ENCODE data around the gene NDUFAF8.

Gene NDUFAF8

DNA sequence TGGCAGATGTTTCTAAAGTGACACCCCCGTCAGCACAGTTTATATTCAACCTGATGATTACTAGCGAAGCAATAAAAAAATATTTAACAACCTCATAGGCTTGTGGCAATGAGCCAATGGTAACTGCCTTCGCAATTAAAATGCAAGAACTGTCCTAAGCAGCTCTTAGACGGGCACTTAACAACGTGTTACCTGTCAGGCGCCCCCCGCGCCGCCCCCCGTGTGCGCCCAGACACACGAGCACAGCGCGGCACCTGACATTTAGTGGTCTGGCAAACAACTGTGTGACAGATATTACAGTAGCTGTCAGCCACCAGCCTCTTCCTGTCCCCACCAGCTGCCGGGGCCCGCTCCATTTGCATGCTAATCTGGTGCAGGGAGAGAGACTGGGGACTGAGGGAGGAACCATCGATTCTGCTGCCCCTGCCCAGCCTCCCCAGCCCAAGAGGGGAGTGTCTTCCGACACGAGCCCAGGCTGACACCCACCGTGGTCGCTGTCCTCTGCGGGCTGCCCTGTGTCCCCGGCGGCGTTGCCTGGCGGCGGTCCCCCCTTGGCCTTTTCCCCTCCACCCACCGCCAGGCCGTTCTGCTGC lies 12.7 kb downstream of the NDUFAF8 start:
- DNase-seq (ENCODE audit: low read depth in 3 of 3): no peak

DNA sequence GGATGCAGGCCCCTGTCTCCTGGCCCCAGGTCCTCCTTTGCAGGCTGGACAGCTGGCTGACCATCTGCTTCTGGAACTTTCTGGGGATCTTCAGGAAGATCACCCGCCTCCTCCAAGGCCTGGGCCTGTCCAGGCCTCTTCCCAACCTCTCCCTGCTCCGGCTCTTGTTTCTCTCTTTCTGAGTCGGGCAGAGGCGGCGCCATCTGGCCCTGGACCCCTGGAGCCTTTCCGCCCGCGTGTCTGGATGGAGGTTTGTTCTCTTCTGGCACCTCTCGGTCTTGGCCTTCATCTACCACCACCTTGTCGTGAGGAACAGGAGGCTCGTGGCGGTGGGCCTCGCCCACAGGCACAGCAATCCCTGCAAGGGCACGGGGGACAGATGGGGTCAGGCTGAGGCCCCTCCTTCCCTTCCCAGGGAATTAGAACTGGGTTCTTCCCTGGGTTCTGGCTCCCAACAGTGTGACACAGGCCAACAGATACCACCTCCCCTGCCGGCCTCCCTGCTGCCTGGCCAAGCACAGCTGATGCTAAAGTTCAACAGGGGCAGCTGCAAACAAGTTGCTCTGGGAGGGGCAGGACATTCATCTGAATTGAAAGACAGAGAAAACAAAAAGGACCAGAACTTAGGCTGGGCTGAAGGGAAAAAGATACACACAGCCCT lies 13.3 kb downstream of the NDUFAF8 start:
- DNase-seq (ENCODE audit: low read depth in 3 of 3): no peak

DNA sequence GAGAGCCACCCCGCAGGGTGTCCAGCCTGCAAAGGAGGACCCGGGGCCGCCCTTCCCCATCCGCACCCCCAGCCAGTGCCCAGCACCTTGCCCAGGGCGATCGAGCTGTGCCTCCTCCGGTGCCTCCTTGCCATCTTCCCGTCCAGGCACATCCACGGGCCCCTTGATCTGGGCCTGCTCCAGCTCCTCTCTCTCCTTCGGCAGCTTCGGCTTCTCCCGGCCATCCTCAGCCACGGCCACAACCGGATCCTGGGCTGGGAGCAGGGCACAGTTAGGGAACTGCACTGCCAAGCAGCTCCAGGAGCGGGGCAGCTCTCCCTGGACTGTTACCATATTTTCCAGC lies 13.8 kb downstream of the NDUFAF8 start:
- DNase-seq (ENCODE audit: low read depth in 3 of 3): no peak

DNA sequence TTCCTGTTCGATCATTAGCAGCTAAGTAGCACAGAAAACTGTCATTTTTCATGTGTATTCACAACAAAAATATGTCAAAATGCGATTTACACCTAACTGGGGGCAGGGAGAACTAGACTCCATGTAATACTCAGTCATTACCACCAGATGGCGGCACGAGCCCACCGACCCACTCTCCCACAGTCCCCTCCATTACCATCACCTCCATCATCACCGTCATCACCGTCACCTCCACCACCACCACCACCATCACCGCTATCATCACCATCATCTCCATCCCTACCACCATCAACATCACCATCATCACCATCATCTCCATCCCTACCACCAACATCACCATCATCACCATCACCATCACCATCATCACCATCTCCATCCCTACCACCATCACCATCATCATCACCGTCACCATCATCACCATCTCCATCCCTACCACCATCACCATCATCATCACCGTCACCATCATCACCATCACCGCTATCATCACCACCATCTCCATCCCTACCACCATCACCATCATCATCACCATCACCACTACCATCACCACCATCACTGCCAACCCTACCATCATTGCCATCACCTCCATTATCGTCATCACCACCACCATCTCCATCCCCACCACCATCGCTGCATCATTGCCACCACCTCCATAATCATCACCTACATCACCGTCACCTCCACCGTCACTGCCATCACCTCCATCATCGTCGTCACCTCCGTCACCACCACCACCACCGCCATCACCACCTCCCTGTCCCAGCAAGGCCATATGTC lies 14.4 kb downstream of the NDUFAF8 start:
- peak in 2 of 3 experiments; percentile 36 to 38 for DNase-seq (ENCODE audit: low read depth in 3 of 3)

DNA sequence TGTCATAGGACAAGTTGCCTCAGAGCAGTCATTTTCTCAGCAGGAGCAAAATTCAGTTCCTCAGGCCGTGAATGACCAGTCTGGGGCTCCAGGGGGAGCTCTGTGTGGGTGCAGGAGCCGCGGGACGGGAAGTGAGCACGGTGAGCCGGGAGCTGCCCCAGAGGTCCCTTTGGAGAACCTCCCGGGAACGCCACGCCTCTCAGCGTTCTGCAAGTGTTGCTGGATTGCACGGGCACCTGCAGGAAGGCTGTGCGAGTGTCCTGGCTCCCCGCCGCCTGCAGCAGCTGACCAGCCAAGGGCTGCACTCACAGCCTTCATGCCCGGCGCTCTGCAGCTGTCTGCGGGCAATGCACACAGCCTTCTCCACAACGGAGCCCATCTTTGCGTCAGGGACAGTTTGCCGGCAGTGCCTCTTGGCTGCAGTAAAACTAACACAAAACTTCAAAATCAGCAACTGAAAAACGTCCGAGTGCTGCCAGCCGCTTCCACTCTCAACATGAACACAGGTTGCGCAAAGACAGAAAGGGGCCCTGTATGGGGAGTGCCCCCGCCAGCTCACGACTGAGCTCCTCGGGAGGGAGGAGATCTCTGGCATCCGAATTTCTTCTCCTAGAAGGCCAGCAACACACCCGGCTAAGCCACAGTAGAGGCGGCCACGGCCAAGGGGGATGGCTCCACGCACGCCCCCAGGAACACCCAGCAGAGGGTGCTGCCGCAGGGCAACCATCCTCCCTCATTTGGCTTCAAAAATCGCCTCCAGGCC lies 16.0 kb downstream of the NDUFAF8 start:
- no peak for DNase-seq (ENCODE audit: low read depth in 3 of 3)

DNA sequence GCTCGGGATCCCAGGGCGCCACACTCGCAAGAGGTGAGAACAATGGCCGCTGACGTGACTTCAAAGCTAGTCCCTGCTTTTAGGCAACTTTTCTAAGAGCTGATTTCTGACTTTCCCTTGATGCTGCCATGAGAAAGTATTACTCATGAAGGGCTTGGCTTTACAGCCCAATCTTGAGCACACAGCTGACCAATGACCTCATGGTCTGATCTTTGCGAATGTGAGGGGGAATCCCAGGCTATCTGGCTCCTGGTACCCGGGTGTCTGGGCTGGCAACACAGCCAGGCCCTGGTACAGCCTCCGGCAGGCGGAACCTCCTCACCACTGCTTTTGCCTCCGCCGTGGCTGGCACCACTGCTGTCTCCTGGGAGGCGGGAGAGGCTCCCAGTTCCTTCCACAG lies 17.5 kb downstream of the NDUFAF8 start:
- DNase-seq (ENCODE audit: low read depth in 3 of 3): no peak

DNA sequence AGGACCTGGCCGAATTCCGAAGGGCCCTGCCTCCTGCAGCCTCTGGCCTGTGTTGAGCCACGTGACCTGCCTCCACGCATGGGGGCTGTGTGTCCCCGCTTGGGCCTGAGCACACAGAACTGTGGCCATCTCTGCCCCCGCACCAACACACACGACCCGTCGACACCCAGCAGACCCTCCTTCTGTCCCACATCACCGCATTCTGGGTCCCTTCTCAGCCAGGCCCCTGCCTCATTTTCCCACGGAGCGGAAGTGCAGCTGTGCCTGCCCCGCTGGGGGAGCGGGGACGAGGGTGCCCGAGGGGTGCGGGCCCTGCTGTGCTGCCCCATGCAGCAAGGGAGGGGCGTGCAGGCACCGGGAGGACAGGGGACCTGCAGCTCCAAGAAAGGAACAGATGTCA lies 18.4 kb downstream of the NDUFAF8 start:
- DNase-seq (ENCODE audit: low read depth in 3 of 3): no peak

DNA sequence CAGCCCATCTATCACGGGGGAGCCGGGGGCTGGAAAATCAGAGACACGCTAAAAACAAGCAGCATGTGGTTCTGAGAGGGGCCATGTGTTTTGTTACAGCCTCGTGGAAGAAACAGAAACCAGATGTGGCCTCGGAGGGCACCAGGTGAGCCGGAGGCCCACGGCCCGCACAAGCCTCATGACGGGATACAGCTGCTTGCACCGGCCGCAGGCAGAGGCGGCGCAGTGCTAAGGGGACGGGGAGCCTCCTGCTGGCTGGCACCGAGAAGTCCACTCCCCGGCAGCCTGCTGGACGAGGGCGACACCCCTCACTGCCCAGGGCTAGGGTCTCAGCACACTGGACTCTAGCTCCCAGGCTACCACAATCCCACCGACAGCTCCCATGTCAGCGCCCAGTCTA lies 19.2 kb downstream of the NDUFAF8 start:
- no peak for DNase-seq (ENCODE audit: low read depth in 3 of 3)

DNA sequence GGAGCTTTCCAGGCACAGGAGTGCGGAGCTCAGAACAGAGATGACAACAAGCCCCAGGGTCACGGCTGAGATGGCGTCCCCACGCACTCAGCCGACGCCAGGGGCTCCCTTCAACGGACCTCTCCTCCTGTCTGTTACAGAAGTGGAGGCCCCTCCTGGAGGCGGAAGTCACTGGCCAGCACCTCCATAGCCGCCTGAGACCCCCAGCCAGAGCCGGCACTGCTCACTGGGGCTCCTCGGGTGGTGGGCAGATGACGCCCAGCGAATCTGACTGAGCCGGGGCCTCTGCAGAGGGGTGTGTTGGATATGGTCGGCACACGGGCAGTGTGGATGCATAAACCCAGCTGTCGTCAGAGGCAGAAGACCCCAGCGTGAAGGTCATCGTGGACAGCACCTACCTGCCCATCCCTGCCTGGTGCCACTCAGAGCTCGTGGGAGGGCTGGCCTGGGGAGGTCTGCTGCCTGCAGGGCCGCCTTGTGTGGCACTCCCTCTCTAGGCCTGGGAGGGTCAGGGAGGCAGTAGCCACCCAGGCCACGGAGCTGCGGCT lies 20.0 kb downstream of the NDUFAF8 start:
- no peak for DNase-seq (ENCODE audit: low read depth in 3 of 3)

DNA sequence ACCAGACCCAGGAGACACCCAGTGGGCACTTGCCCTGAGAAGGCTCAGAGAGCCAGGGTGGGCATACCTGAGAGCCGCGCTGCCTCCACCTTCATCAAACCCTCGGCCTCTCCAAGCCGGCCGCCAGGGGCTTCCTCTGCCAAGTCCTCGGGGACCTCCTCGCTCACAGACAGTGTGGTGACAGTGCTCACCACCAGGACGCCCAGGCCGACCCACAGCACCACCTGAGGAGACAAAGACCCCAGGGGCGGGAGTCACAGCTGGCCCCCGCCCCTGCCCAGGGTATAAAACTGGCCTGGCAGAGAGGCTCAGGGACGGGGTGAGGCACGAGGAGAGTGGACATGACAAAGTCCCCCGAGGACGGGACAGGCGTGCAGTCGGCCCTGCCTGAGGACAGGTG lies 21.1 kb downstream of the NDUFAF8 start:
- no peak for DNase-seq (ENCODE audit: low read depth in 3 of 3)

DNA sequence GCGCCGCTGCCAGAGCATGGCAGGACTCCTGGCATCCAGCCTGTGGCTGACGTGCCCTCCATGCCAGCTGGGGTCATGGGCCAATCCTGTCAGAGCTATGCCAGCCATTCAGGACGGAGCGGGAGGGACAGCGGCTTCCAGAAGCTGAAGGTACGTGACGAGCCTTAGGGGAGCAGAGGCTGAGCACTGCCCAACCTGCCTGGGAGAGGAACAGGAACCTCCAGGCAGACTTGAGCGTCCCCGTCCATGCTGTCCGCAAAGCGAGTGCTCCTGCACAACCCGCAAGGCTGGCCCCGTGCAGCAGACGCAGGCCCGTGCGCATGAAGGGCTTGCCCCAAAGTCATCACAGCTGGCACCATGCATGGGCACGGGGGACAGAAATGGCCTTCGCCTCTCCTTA lies 21.5 kb downstream of the NDUFAF8 start:
- no peak for DNase-seq (ENCODE audit: low read depth in 3 of 3)

DNA sequence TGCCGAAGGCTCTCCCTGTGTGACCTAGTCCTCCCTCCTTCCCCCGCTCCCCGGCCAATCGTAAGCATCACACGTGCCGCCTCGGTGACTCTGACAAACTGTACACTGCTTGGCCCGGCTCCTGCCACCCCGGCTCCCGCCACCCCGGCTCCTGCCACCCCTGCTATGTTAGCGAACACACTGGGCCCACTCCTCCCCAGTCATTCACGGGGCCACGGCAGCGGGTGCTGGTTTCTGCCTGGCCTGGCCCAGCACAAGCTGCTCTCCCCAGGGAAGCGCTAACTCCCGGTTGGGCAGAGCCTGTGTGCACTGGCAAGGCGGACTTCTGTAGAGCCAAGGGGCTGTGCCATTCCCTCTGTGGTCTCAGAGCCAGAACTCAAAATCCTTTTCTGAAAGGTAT lies 22.0 kb downstream of the NDUFAF8 start:
- no peak for DNase-seq (ENCODE audit: low read depth in 3 of 3)

DNA sequence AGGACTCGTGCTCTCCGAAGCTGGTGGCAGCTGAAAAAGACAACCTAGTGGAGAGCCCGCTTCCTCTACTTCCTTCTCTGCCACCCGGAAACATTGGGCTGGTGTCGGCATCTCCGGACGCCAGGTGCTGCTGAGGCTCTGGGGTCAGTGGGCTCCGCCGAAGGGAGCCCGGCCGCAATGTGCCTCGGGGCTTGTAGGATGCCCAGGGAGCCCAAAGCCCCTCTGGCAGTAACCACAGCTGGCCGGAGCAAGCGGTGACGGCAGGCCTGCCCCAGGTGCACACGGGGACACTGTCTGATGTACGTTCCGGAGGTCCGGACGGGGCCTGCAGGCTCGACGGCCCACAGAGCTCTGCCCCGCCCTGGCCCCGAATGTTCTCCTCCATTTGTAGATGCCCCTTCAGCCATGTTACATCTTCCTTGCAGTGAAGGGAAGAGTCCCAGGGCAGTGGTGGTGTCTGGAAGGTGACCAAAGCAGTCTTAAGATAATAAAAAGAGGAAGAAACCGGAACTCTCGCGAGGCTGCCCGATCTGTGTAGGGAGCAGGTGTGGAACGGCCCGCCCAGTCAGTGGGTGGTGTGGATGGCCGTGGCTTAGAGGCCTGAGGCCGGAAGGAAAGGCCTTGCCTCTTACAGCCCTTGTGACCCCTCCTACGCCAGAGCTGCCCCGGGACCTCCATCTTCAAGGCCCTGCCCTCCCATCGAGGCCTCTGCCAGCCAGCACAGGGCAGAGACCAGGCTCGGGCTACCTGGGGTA lies 22.6 kb downstream of the NDUFAF8 start:
- DNase-seq (ENCODE audit: low read depth in 3 of 3): no peak

DNA sequence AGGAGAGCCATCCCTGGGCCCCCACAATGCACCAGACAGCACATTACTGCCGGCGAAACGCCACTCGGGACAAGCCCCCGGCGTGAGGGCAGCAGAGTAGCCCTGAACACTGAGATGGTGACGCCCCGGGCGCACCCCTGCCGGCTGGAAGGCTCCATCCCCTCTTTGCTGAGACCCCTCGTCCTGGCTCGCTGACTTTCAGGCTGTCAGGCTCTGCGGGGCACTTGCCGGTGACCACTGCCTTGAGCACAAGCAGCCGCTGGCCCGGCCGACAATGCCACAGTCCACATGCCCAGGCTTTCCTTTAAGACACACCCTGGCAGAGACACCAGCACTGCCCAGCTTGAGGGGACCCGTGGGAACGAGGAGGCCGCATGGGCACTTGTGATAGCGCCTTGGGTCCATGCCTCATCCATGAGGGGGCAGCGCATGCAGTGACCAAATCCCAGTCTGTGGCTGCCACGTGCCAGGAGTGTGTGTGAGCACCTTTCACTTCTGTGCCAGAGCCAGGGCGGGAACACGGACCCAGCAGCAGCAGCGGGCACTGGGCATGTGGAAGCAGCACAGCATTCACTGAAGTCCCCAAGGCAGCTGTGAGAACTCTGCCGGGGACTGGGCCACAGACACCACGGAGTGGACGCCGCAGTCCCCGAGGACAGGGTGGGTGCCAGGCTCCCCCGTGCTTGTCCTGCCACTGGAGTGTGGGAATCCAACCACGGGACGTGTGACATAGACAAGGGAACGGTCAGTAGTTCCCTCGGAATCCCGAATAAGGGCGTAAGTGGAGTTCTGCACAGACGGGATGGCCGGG lies 24.5 kb downstream of the NDUFAF8 start:
- DNase-seq (ENCODE audit: low read depth in 3 of 3): no peak

DNA sequence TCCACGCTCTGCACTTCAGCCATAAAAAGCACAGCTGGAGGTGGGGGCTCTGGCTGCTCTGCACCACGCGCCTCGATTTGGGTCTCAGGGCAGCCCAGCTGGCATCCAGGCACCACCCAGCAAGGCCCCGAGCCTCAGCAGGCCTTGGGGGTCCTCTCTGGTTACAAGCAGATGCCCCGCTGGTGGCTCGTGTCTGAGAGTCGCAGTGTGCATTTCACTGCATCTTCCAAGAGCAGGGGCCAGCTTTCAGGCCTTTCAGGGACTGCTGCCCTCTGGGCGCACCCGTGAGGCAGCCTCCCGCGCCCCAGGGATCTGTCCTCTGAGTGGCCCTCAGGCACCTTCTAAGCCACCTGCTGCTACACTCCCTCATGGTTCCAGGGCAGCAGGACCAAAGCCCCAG lies 25.5 kb downstream of the NDUFAF8 start:
- no peak for DNase-seq (ENCODE audit: low read depth in 3 of 3)

DNA sequence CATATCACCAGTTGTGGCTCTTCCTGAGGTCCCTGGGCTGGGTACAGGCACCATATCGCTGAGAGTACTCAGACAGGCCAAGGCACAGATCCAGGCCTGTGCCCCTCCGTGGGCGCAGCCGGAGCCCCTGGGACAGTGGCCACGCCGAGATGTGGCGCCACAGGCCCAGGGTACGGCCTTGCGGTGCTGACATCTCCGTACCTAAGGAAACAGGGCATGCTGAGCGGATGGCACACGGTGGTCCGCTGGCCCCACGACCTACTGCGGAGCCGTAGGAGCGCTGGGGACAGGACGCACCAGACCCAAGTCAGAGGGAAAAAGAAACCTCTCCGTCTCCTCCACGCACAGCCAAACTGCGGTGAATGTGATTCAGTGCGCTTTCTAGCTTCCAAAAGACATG lies 26.5 kb downstream of the NDUFAF8 start:
- no peak for DNase-seq (ENCODE audit: low read depth in 3 of 3)

DNA sequence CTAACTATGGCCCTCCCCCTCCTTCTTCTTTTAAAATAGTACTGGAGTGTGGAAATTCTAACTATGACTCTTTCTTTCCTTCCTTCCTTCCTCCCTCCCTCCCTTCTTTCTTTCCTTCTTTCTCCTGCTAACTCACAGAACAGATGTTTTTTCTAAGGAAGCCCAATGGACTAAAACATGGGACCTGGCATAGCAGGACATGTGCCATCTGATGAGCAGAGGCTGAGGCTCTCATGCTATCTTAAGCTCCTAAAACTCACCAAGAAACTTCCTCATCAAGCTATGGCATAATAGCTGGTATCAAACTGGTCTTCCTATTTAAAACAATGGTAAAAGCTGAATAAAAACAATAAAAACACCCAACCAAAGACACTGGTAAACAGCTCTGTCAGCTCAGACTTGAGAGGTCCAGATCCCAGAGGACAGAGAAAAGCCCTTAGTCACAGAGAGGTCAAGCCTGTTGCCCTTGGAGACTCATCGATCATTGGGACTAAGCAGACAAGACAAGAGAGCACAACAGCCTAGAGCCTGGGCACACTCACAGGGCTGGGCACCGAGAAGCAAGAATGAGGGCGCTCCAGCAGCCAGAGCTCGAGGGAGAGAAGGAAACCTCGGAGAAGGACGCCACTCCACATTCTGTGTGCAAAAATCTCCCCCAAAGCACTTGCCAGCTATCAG lies 28.4 kb downstream of the NDUFAF8 start:
- DNase-seq (ENCODE audit: low read depth in 3 of 3): no peak

DNA sequence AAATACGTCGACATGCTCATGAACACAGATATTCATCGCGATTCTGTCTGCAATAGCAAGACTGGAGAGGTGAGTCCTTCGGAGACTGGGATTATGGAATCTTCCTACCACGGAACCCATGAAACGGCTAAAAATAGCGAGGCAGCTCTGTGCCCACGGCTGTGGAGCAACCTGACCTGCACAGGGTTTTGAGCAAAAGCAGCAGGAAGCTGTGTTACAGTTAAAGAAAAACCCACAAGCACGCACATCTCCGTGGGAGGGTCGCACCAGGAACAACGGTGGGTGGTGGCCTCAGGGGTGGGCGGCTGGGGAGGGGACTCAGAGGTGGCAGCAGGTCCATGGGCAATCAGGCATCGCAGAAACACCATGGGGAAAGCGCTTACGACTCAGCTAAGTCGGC lies 31.2 kb downstream of the NDUFAF8 start:
- no peak for DNase-seq (ENCODE audit: low read depth in 3 of 3)

DNA sequence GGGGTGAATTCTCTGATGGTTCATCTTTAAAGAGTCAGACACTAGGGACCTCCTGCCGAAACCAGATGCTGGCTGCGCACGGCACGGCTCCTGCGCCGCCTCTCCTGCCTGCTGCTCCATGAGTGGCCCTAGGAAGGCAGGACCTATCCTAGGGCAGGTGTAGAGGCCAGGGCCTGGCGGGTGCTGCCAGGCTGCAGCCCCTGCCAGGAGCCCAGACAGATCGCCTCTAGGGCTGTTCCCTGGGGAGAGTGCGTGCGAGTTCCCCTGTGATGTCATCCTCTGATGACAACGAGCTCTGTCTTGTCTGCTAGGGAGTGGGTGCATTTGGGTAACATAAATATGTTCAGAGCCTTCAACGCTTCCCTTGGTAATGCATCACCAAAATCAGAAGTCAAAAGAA lies 32.1 kb downstream of the NDUFAF8 start:
- no peak for DNase-seq (ENCODE audit: low read depth in 3 of 3)

DNA sequence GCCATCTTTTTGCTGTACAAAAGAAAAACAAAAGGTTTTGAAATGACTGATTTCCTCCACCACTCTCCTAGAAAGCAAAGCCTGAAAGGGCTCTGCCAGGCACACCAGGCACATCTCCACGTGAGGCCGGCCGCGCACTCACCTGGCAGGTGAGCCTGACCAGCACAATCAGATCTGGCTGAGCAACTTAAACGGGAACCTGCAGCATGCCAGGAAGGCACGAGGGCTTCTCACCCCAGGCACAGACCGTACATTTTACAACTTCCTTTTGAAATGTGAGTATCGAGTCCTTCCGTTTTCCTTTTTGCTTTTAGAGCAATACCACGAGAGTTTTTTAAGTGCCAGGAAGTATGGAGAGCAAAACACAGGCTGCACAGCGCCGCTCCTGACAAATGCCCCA lies 33.5 kb downstream of the NDUFAF8 start:
- no peak for DNase-seq (ENCODE audit: low read depth in 3 of 3)

Data from stimulated activated CD4-positive, alpha-beta T cell treated with anti-CD3 and anti-CD28 coated beads, TNF-alpha, amount 100 ng/mL, for 4 hours (primary cell).